ENCODE results near the gene PTGER1.
A peak's percentile ranks its signal among the peaks of the same experiment; 100 is the strongest.
"Not testable (repeated sequence)": the region's sequence is repeated elsewhere in the genome, so short reads cannot be mapped to it uniquely, and the experiment has no call there.

PTGER1 gene

GRCh38 chr19:14459703-14460102 lies 15.5 kb downstream of the PTGER1 start:
- intact Hi-C loops (cut with DNase I) = no loop called here
- DNase-seq = no peak

- intact Hi-C loops (cut with DNase I); DNase-seq: not testable (repeated sequence)
Measured at GRCh38 chr19:14452303-14452702, 22.9 kb downstream of the PTGER1 start.

- intact Hi-C loops (cut with DNase I) = no loop called here
Measured at GRCh38 chr19:14450876-14451275, 24.3 kb downstream of the PTGER1 start.

GRCh38 chr19:14450168-14450874 lies 24.8 kb downstream of the PTGER1 start:
- intact Hi-C loops (cut with DNase I) = no loop called here
- DNase-seq = no peak

More at GRCh38 chr19:14450876-14451275, 24.3 kb downstream of the PTGER1 start:
- DNase-seq = no peak

- intact Hi-C loops (cut with DNase I) = no loop called here
- no peak for DNase-seq
Measured at GRCh38 chr19:14449321-14449720, 25.8 kb downstream of the PTGER1 start.

GRCh38 chr19:14446336-14447036 lies 28.7 kb downstream of the PTGER1 start:
- intact Hi-C loops (cut with DNase I) = no loop called here
- DNase-seq = no peak

GRCh38 chr19:14443632-14444216 lies 31.4 kb downstream of the PTGER1 start:
- DNase-seq = no peak
- intact Hi-C loops (cut with DNase I) = no loop called here

GRCh38 chr19:14442891-14443631 lies 32.1 kb downstream of the PTGER1 start:
- intact Hi-C loops (cut with DNase I) = no loop called here
- no peak for DNase-seq

GRCh38 chr19:14441041-14441938 lies 33.9 kb downstream of the PTGER1 start:
- intact Hi-C loops (cut with DNase I) = no loop called here
- DNase-seq = peak in 40 of 42 donors; percentile 37 to 86 (median 70)

GRCh38 chr19:14440049-14440448 lies 35.1 kb downstream of the PTGER1 start:
- intact Hi-C loops (cut with DNase I) = no loop called here

GRCh38 chr19:14439014-14439413 lies 36.1 kb downstream of the PTGER1 start:
- intact Hi-C loops (cut with DNase I) = no loop called here
- DNase-seq = no peak

More at GRCh38 chr19:14440049-14440448, 35.1 kb downstream of the PTGER1 start:
- DNase-seq = peak in 35 of 42 donors; percentile 28 to 77 (median 56)

- intact Hi-C loops (cut with DNase I) = no loop called here
Measured at GRCh38 chr19:14437578-14438140, 37.5 kb downstream of the PTGER1 start.

GRCh38 chr19:14435320-14436050 lies 39.7 kb downstream of the PTGER1 start:
- DNase-seq = no peak
- intact Hi-C loops (cut with DNase I) = no loop called here

More at GRCh38 chr19:14437578-14438140, 37.5 kb downstream of the PTGER1 start:
- no peak for DNase-seq

- intact Hi-C loops (cut with DNase I) = no loop called here
- DNase-seq = peak in 3 of 42 donors; percentile 29 to 47 (median 46)
Measured at GRCh38 chr19:14434543-14435319, 40.4 kb downstream of the PTGER1 start.

- peak in 32 of 42 donors; percentile 18 to 66 (median 42) for DNase-seq
- intact Hi-C loops (cut with DNase I) = no loop called here
Measured at GRCh38 chr19:14433554-14434501, 41.3 kb downstream of the PTGER1 start.

All from head of caudate nucleus (tissue), 42 donors.